Measurements from ENCODE around the gene SMG9.
A peak's percentile ranks its signal among the peaks of the same experiment; 100 is the strongest.
"Not testable (repeated sequence)": the region's sequence is repeated elsewhere in the genome, so short reads cannot be mapped to it uniquely, and the experiment has no call there.

The SMG9 gene

DNA sequence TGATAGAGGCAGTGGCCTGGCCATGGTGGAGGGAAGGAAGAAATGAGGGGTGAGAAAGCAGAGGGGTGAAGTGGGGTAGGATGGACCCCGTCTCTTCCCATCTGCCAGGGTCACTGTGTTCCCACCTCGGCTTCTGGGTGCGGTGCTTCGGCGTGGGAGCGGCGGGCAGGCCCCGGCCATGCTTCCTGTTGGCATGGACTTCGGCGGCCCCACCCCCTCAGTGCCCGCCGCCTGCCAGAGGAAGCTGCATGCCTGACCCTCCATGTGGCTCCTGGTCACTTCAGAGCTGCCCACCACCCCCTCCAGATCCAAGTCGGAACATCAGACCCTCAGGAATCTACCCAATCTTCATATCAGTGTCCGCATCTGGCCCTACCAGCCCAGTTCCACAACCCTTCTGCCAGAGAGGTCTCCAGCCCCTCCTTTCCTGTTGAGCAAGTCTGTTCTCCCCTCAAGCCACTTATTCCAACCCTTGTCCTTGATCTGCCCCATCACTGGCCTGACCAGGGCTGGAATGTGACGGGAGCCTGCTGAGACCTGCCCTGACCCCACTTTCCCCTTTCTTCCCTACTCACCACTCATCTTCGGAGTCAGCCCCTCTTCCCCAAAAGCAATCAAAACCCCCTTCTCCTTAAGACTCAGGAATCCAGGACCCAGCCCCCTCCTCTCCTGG, 24.5 kb upstream of the SMG9 start:
- DNase-seq (ENCODE audit: low spot score): peak; percentile 25
- TF ChIP-seq CTCF (IDR thresholded peaks at IDR 0.05; ENCODE audit: extremely low read depth, missing control alignments): no peak

DNA sequence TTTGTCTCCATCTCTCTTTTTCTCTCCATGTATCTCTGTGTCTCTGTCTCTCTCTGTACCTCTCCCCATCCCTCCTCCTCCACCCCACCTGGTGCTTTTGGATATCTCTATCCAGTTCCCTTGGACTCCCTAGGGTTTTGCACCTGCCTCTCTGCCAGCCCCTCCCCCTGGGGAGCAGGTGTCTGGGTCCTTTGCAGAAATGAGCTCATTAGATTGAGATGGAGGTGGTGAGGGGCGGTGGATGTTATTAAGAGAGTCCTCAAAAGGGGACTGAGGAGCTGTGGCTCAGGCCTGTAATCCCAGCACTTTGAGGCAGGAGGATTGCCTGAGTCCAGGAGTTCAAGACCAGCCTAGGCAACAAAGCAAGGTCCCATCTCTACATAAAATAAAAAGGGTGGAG, 23.9 kb upstream of the SMG9 start:
- peak; percentile 32 for DNase-seq (ENCODE audit: low spot score)
- no peak for TF ChIP-seq CTCF (IDR thresholded peaks at IDR 0.05; ENCODE audit: extremely low read depth, missing control alignments)

DNA sequence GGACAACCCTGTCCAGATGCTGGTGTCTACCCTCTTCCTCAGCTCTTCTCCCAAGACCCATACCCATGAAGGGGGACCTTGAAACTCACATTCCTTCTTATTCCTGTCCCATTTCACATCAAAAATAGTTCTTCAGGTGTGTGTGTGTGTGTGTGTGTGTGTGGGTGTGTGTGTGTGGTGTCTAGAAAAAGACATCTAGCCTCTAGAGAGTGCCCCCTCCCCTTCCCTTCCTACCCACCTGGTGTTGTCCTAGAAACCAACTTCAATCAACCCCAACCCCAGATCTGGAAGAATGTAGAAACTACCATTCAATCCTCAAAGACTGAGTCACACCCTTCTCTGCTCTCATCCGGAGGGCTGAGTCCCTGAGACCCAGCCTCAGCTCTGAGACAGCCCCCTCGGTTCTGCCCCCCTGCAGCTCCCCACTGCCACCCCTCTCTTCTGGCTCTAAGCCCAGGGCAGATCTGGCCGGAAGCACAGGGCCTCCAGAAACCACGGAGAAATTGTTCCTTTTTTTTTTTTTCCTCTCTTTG, 22.5 kb upstream of the SMG9 start:
- DNase-seq (ENCODE audit: low spot score): peak; percentile 62

GRCh38 chr19:43776286-43776685, 21.5 kb upstream of the SMG9 start:
- no peak for TF ChIP-seq CTCF (IDR thresholded peaks at IDR 0.05; ENCODE audit: extremely low read depth, missing control alignments)
- peak; percentile 64 for DNase-seq (ENCODE audit: low spot score)

More for the DNA sequence above, 22.5 kb upstream of the SMG9 start:
- no peak for TF ChIP-seq CTCF (IDR thresholded peaks at IDR 0.05; ENCODE audit: extremely low read depth, missing control alignments)

DNA sequence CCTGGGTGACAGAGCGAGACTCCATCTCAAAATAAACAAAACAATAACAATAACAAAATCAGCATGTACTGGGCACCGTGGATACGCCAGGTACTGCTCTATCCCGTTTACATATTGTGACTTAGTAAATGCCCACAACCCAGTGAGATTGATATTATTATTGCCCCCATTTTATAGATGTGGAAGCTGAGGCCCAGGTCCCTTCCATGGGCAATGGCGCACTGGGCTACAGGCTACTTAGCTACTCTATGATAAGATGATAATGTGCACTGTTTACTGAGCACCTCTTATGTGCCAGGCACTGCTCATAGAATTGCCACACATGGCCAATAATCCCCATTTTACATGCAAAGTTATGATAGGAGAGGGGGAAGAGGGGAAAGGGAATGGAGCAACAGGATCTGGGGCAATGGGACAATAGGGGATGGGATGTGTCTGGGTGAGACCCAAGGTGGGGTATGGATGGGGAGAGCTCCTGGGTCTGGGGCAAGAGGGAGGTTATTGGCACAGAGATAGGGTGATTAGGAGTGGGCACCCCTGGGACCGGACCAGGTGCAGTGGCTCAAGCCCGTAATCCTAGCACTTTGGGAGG, 20.6 kb upstream of the SMG9 start:
- TF ChIP-seq CTCF (IDR thresholded peaks at IDR 0.05; ENCODE audit: extremely low read depth, missing control alignments): no peak
- DNase-seq (ENCODE audit: low spot score): no peak

DNA sequence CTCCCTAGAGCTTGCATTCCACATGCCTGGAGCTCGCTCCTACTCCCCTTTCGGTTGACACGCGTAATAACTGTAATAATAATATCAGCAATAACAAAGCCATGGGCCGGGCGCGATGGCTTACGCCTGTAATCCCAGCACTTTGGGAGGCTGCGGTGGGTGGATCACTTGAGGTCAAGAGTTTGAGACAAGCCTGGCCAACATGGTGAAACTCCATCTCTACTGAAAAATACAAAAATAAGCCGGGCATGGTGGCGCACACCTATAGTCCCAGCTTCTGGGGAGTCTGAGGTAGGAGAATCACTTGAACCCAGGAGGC, 20.1 kb upstream of the SMG9 start:
- not testable (repeated sequence) for DNase-seq (ENCODE audit: low spot score)

GRCh38 chr19:43774103-43774939, 19.6 kb upstream of the SMG9 start:
- TF ChIP-seq CTCF (IDR thresholded peaks at IDR 0.05; ENCODE audit: extremely low read depth, missing control alignments): no peak

More at GRCh38 chr19:43774103-43774939, 19.6 kb upstream of the SMG9 start:
- no peak for DNase-seq (ENCODE audit: low spot score)
